Measurements from ENCODE around the gene GCA.

DNA sequence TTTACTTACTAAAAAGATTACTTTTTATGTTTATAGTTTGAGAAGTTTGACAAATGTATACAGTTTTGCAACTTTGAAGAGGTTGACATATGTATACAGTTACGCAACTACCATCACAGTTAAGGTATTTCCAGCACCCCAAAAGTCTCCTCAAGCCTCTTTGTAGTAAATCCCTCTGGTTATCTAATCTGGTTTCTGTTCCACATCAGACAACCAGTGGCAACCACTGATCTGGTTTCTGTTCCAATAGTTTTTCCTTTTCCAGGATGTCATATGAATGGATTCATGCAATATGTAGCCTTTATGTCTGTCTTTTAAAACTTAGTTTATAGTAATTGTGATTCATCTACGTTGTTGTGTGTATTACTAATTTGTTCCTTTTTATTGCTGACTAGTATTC is 48.9 kb upstream of the GCA start:
- TF ChIP-seq CTCF (IDR thresholded peaks at IDR 0.05 in 2 of 3, conservative IDR thresholded peaks at IDR 0.05 in 1 of 3; ENCODE audit: borderline replicate concordance in 1 of 3, insufficient read depth in 1 of 3, low read depth in 2 of 3, low read length in 2 of 3) (no peak), JUND (IDR thresholded peaks at IDR 0.05) (no peak), REST (IDR thresholded peaks at IDR 0.05; ENCODE audit: low read depth) (no peak)
